Ishikawa (cell line): ENCODE results near the gene ANTXR1.

Source experiments
- CEBPB ChIP-seq: IDR thresholded peaks from 2 replicates; pipeline ENCODE4 v1.6.1; 2012
- CREB1 ChIP-seq: IDR thresholded peaks from 2 replicates; pipeline ENCODE4 v1.6.1; 2012; ENCODE audit warnings: low read depth
- EGR1 ChIP-seq: IDR thresholded peaks from 2 replicates; pipeline ENCODE4 v1.6.1; 2012
- EP300 ChIP-seq: IDR thresholded peaks from 2 replicates; pipeline ENCODE4 v1.6.1; 2012; ENCODE audit warnings: borderline replicate concordance
- FOXM1 ChIP-seq: IDR thresholded peaks from 2 replicates; pipeline ENCODE4 v1.6.1; 2012; ENCODE audit warnings: low read depth, borderline replicate concordance
- NFIC ChIP-seq: IDR thresholded peaks from 2 replicates; pipeline ENCODE4 v1.6.1; 2012
- RAD21 ChIP-seq: IDR thresholded peaks from 2 replicates; pipeline ENCODE4 v1.6.1; 2012; ENCODE audit warnings: low read depth
- REST ChIP-seq: IDR thresholded peaks from 2 replicates; pipeline ENCODE4 v1.6.1; 2012; ENCODE audit warnings: low read depth, mild to moderate bottlenecking
- TAF1 ChIP-seq: IDR thresholded peaks from 2 replicates; pipeline ENCODE4 v1.6.1; 2012; ENCODE audit warnings: low read depth, mild to moderate bottlenecking
- TCF12 ChIP-seq: IDR thresholded peaks from 2 replicates; pipeline ENCODE4 v1.6.1; 2012; ENCODE audit warnings: low read depth
- TEAD4 ChIP-seq: IDR thresholded peaks from 2 replicates; pipeline ENCODE4 v1.6.1; 2012
- USF1 ChIP-seq: IDR thresholded peaks from 2 replicates; pipeline ENCODE4 v1.6.1; 2012
- YY1 ChIP-seq: IDR thresholded peaks from 2 replicates; pipeline ENCODE4 v1.6.1; 2012; ENCODE audit warnings: low read depth
- ZBTB7A ChIP-seq: IDR thresholded peaks from 2 replicates; pipeline ENCODE4 v1.6.1; 2012; ENCODE audit warnings: low read depth
- TF ChIP-seq, protein P1 (sequence below): IDR thresholded peaks from 2 replicates; pipeline ENCODE4 v1.6.1; 2012

Gene ANTXR1

DNA sequence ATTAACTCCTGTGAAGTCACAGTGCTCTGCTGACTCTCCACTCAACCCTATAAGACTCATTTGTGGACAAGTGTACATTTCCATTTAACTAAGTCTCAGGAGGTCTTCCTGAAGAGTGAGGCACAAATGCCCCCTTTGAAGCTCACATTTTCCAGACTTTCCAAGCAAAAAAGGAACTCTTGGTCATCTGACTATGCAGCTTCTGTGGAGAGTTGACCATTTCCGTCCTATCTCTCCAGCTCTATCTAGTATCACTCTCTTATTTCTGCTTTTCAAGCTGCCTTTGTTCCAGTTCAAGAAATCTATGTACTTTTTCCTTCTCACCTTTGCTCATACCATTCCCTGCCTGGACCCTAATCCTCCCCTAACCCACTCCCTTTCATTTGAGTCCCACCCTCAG, 77.0 kb downstream of the ANTXR1 start:
- TF ChIP-seq CEBPB (no peak), ZBTB7A (no peak), TCF12 (no peak), TAF1 (no peak), RAD21 (no peak), REST (no peak), USF1 (no peak), EP300 (no peak), FOXM1 (no peak), CREB1 (no peak), YY1 (no peak), NFIC (no peak), EGR1 (no peak), TEAD4 (no peak)
- TF ChIP-seq, protein P1, sequence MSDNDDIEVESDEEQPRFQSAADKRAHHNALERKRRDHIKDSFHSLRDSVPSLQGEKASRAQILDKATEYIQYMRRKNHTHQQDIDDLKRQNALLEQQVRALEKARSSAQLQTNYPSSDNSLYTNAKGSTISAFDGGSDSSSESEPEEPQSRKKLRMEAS, result no peak

- TF ChIP-seq TEAD4 (no peak), REST (no peak), CREB1 (no peak), EP300 (no peak), NFIC (no peak), YY1 (no peak)
Measured at GRCh38 chr2:69090820-69091219, 77.8 kb downstream of the ANTXR1 start.

DNA sequence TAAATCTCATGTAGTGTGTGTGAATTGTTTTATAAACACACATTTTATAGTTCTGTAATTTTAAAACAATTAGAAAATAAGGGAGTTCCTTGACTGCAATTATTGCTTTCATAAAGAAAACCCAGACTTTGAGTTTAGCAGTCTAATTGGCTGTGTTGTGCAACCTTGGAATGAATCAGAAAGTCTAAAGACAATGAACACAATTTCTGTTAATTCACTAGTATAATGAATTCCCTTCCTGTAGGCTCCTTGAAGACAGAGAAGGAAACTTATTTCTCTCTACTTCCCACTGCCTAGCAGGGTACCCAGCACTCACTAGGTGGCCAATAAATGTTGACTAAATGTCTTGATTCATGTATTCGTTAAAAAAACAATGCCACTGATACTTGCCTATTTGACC, 79.9 kb downstream of the ANTXR1 start:
- TF ChIP-seq REST, result no peak
- no peak for TF ChIP-seq FOXM1
- no peak for TF ChIP-seq CREB1
- TF ChIP-seq RAD21, result no peak
- peak; percentile 27; the same call in 1 of the 2 replicates for TF ChIP-seq CEBPB

DNA sequence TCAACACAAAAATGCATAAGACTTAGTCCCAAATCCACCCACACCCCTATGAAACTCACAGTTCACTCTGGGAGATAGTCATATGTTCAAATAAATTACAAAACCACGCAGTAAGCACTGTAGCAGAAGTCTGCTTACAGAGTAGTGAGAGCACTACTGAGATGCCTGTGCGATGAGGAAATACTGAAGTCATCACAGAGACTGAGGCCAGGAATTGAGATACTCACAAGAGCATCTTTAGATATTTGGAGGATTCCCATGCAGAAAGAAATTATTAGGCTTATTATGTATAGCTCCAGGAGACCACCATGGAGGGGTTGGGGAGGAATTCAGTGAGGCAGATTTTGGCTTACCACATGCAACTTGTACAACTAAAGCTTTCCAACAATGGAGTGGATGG, 82.3 kb downstream of the ANTXR1 start:
- no peak for TF ChIP-seq REST
- no peak for TF ChIP-seq EP300
- no peak for TF ChIP-seq TEAD4
- no peak for TF ChIP-seq CEBPB
- TF ChIP-seq NFIC, result no peak
- TF ChIP-seq EGR1, result no peak
- TF ChIP-seq, protein P1, result no peak
- no peak for TF ChIP-seq USF1
- TF ChIP-seq YY1, result no peak
- no peak for TF ChIP-seq TAF1
- TF ChIP-seq RAD21, result no peak
- no peak for TF ChIP-seq CREB1
- TF ChIP-seq ZBTB7A, result no peak
- no peak for TF ChIP-seq TCF12
- TF ChIP-seq FOXM1, result no peak
